Ammon's horn (tissue), 1 donor: Measurements from ENCODE around the gene VRK1.

Experiments
- DNase-seq: peaks from one replicate; pipeline ENCODE4 v3.0.0-alpha.2; 2016; ENCODE audit warnings: low spot score

The VRK1 gene

DNA sequence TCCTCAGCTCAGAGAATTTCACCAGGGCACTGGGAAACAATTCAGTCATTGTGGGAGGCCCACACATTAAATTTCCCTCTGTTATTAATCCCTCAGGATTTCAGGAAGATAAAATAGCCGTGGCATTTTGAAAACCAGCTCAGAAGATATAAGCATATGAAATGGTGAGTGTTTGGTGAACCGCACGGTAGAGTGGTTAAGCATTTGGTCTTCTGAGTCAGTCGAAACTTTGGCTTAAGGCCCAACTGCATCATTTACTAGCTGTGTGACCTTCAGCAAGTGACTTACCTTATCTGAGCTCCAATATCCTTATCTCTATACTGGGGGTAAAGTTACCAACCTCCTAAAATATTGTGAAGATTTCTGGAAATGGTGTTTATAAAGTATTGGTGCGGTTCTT, 5.2 kb upstream of the VRK1 start:
- no peak for DNase-seq

DNA sequence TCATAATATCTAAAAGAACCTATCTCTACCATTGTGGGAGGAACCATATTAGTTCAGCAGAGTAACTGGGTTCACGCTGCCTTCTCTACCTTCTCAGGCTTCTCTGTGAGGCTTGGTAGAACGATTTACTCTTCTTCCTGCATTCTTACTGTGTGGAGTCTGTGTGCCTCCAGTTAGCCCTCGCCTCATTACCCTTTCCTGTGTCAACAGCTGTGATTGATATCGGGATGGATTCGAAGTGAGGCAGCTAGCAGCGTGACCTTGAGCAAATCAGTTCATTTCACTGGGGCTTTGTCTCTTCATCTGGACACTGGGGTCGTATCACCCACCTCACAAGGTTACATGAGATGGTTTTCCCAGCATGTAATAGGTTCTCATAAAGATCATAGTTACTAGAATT, 4.6 kb upstream of the VRK1 start:
- DNase-seq = no peak

DNA sequence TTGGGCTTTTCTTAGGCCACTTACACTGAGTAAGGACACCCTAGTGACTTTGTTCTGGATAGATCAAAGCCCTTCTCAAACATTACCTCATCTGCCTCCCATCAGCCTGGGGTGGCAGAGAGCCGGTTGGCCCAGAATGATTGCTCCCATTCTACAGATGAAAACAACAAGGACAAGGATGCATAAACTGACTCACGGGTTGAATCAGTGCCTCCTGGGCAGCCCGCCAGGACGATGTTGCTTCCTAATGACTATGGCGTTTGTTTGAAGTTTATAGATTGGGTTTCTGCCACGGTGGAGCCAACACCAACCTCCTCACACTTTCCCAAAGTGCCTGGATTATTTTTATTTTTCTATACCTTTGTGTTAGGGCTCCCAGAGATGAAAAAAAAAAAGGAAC, 3.6 kb upstream of the VRK1 start:
- no peak for DNase-seq

DNA sequence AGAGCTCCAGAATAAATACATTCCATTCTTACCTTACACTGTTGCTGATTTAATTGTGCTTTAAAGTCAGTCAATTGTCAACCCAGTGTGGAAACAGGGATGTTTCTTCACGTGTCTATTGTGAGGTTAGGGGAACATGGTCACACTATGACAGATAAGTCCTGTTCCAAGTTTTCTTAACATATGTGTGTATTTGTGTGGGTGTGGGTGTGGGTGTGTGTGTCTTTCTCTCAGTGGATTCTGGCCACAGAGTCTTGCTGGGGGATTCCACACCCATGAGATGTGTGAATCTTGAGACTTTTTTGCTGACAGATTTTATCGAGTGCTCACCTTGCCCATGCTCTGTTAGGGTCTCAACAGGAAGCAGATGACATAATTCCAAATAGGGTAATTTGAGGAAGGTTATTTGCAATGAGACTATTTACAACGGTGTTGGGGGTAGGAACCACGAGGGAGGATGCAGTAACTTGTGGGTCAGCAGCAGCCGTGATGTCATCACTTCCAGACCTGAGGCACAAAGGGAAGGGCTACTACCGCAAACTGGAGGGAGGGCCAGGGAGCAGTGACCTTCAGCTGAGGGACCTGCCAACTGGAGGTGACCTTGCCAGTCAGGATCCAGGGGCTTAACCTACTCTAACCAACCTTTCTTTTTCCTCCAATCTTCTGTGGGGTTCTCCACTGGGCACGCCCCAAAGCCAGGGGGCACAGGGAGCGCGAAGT, 1.9 kb upstream of the VRK1 start:
- DNase-seq = no peak

DNA sequence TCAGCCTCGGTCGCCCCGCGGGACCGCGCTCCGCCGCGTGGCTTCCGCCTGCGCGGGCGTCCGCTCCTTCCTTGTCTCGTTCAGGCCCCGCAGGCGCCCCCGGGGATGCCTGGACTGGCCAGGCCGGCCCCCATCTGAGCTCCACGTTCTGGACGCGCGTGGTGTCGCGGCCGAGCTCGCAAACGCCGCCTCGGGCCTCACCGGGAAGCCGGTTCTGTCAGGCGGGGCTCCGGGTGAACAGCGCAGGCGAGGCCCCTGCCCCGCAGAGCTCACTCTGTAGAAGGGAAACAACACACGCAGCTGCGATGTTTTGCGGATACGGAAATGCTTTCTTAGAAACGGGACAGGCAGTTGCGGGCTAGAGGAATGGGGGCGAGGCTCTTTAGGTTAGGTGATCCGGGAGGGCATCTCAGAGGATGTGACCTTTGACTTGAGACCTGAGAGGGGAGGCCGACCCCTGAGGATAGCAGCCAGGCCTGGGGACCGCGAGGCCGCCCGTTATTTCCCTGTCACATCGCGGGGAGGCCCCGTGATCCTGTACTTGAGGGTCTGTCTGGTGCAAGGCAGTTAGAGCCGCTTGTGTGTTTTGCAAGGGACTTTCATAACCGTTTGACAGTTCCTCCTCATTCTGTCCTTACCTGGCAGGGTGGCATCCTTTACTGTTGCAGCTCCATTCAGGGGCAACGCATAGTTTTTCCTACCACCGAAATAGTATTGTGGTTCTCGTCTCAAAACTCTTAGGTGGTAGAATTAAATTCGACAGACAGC, 584 bp downstream of the VRK1 start:
- peak; percentile 11 for DNase-seq

DNA sequence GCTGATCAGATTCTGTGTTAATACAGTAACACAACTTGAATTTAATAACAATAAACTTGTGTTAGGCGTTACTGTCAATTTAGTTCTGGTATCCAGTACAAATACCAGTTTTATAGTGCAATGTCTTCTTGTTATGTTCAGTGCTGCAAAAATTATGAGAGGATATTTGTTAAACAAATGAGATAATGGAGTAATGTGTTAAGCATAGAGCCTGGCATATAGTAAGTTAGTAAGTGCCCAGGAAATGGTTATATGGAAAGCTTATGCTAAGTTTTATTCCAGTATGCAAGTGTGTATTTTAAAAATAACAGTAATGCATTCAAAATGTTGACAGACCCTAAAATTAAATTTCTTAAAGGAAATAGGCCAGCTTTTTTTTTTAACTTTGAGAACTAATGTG, 1.8 kb downstream of the VRK1 start:
- DNase-seq = no peak

DNA sequence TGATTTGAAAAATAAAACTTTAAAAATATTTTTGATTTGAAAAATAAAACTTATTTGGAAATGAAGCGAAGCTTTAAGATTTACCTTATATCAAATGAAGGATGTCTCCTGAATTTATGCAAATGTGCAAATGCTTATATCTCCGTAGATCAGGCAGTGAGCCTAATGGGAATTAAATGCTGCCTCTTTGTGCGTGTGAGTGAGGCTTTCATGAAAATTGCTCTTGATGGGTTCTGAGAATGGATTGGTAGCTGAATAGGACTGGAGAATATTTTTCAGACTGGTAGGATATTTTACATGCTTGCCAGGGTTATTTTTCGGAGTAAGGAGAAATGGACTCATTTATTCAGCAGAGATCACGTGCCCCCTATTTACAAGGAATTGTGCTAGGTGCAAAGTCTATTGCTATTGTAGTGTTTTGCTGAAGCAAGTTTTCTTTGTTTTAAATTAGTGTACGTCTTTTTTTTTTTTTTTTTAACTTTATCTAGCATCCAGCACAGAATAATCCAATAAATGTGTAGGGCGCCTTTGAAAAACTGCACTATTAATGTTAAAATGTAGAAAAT, 2.4 kb downstream of the VRK1 start:
- DNase-seq = no peak

DNA sequence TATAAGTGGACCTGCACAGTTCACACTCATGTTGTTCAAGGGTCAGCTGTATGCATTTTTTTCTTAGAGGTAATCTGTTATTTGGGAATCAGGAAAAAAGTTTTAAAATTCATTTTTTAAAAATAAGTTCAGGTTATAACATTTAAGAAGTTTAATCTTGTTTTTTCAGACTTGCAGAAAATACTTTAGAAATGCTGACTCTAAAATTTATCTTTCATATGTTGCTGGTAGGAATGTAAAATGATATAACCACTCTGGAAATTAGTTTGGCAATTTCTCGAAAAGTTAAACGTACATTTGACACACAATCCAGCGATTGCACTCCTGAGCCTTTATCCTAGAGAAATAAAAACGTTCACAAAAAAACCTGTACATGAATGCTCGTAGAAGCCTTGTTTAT, 4.7 kb downstream of the VRK1 start:
- no peak for DNase-seq

DNA sequence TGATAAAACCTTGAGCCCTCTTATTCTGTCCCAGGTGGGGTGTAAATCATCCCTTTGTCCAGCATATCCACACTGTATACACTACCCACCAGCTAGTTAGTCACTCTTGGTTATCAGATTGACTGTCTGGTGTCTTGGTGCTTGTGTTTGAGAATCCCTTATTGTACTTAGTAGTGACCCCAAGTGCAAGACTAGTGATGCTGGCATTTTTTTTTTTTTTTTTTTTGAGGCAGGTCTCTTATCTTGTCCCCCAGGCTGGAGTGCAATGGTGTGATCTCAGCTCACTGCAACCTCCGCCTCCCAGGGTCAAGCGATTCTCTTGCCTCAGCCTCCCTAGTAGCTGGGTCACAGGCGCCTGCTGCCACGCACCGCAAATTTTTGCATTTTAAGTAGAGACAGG, 5.8 kb downstream of the VRK1 start:
- no peak for DNase-seq

DNA sequence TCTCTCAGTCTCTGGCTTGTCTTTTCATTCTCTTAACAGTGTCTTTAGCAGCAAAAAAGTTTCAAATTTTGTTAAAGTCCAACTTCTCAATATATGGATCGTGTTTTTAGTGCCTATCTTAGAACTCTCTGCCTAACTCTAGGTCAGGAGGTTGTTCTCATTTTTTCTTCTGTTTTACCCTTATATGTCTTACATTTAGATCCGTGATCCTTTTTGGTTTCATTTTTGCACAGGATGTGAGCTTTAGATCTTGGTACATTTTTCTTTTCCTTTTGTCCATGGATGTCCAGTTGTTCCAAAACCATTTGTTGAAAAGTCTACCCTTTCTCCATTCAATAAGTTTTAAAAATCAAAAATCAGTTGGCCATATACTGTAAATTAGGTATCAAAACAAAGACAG, 6.8 kb downstream of the VRK1 start:
- no peak for DNase-seq

DNA sequence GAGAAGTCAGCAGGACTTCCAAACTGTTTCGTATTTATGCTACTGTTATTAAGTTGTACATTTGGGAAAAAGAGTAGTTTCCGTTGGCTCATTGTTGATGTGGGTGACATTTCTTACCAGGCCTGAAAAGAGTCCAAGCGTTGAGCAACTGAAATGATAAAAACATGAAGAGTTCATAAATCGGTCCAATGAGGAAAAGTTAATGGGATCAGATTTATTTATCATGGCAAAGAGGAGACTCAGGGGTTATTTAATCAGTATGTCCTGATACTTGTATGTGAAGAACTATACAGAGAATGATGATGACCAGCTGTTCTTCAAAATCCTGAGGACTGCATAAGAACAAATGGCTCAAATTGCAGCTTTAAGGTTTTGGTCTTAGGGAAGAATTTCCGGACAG, 7.7 kb downstream of the VRK1 start:
- DNase-seq = no peak

DNA sequence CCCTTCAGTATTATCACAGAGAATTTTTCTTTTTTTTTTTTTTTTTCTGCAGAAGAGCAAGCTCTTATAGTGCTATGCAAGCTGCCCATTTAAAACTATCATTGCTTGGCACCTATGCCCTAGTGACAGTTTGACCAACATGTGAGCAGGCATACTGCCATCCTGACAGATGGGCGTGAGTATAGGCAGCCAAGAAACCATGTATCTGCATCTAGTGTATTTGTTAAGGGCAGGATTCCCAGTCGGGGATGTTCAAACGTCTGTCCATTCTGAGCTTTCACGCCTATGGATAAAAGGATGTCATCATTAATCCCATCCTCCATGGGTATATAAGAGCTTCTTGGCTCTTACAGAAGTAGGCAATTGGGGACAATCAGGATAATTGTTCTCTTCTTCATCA, 8.8 kb downstream of the VRK1 start:
- DNase-seq = peak; percentile 7

DNA sequence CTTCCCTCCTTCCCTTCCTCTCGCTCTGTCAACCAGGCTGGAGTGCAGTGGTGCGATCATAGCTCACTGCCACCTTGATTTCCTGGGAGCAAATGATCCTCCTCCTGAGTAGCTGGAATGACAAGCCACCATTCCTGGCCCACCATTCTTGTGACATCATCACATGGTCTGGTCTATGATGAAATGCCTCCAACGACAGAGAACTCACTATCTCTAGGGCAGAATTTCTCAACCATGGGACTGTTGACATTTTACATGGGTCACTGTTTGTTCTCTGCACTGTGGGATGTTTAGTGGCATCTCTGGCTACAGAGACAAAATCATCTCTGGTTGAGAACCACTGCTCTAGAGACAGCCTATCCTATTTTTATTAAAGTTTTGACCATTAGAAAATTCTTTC, 9.7 kb downstream of the VRK1 start:
- no peak for DNase-seq

DNA sequence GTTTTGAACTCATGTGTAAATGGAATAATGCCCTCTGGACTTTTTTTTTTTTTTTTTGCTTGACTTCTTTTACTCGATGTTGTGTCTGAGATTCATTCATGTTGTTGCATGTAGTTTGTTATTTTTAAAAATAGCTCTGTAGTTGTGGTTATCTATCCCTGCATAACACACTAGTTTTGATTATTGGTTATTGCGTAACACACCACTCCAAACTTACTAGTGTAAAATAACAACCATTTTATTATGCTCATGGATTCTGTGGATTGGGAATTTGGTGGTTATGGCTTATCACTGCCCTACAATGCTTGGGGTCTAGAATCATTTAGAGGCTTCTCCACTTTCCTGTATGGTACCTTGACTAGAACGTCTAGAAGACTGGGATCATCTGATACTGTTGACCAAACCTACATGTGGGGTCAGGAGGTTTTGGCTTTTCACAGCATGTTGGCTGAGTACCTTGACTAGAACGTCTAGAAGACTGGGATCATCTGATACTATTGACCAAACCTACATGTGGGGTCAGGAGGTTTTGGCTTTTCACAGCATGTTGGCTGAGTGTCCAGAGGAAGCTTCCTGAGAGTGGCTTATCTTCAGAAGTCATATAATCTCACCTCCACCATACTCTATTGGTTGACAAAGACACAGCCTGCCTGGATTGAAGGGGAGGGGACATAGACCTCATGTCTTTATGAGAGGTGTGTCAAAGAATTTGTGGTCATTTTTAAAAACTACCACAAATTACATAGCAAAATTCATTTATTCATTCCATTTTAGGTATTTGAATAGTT, 11.6 kb downstream of the VRK1 start:
- no peak for DNase-seq

DNA sequence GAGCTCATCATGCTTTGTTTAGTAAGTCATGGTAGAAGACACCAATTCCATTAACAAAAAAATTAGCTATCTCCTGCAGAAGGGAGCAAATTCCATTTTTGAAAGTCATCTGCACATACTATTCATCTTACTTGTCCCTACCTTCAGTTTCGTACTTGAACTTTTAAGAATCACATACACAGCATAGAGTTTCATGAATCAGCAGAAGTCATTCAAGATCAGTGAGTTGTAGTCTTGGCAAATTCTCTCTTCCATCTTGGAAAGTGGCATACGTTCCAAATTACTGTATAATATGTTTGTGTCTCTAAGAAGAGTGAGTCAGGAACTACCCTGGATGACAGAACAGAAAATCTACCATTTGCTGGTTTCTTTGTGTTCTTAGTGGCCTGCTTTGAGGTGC, 14.1 kb downstream of the VRK1 start:
- no peak for DNase-seq

DNA sequence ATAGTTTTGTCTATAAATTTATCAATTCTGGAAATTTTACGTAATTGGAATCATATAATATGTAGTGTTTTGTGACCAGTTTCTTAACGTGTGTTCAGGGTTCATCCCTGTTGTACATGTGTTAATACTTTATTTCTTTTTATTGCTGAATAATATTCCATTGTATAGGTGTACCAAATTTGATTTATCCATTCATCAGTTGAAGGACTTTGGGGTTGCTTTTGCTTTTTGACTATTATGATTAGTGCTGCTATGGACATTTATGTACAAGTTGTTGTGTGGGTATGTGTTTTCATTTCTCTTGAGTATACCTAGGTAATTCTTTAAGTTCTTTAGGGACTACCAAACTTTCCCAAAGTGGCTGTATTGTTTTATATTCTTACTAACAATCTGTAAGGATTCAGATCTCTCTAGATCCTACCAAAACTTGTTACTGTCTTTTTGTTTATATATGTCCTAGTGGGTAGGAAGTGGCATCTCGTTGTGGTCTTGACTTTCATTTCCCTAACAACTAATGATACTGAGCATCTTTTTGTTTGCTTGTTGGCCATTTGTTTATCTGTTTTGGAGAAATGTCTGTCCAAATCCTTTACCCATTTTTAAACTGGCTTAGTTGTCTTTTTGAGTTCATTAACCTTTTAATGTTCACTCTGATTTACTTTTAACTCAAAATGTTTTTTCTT, 14.9 kb downstream of the VRK1 start:
- DNase-seq = no peak

DNA sequence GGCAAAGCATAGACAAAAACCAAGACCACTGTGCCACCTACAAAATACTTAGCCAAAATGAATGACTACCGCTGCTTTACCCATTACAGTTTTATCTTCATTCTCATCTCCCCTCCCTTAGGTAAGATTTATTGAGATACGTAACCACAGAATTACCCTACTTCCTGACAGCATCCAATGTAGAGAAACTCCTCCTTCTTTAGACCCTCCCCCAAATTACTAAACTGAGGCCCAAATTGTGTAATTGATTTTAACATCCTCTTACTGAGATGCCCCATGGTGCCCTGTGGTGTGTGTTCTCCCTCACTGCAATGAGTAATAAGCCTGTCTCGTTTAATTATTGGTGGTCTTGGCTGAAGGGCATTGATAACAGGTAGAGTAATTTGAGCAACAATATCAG, 19.1 kb downstream of the VRK1 start:
- DNase-seq = no peak

DNA sequence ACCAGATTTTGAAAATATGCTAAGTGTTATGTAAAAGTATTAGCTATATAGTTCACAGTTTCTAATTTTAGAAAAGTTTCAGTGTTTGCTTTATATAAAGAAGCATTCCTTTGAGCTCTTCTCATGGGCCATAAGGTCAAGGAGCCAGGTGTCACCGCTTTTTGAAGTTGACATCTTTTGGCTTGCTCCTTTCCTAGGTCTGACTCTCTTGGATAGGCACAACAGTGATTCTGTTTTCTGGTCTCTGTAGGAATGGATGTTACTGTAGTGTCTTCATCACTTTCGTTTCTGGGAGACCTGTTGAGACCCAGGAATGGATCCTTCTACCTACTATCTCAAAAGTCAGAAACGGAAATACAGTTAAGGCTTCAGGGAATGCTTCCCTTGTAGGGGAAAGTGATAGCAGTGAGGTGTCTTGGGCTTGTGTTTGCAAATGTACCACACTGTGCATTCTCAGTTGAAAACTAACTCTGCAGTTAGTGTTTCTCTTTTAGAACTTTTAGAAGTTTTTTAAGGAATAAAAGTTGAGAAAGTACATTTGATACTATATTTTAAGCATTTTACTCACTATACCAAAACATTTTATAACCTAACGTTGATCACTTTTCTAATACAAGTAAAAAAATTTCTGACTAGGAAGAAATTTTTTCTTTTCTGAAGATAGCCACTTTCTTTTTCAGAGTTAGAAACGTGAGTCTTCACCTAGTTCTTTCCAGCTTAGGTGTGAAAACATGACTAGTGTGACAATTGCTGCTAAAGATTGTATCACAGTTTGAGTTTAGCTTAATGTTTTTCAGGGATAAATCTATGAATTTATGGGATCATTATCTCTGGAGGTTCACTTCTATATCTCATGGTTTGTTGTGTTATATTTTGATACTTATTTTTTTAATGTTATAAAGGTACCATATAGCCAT, 20.8 kb downstream of the VRK1 start:
- DNase-seq = no peak

DNA sequence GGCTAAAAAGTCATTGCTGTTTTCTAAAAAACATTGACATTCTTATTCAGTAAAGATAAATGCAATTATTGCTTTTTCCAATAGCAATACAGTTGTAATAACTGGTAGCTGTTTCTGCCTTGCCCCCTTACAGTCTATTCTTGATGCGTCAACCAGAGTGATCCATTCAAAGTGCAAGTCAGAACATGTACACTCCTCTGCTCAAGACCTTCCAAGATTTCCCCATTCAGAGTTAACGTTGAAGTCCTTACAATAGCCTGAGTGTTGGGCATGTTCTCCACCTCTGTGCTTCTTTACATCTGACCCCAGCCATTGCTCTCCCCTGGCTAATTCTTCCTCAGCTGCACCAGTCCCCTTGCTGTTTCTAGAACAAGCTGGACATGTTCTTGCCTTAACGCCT, 24.3 kb downstream of the VRK1 start:
- DNase-seq = no peak

DNA sequence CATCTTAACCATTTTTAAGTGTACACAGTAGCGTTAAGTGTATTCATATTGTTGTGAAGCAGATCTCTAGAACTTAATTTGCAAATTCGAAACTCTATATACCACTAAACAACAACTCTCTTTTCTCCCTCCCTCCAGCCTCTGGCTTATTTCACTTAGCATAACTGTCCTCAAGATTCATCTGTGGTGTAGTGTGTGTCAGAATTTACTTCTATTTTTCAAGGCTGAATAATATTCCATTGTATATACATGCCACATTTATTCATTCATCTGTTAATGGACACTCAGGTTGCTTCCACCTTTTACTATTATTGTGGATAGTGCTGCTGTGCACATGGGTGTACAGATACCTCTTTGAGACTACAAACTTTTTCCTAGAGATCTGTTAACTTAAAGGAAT, 26.5 kb downstream of the VRK1 start:
- no peak for DNase-seq

DNA sequence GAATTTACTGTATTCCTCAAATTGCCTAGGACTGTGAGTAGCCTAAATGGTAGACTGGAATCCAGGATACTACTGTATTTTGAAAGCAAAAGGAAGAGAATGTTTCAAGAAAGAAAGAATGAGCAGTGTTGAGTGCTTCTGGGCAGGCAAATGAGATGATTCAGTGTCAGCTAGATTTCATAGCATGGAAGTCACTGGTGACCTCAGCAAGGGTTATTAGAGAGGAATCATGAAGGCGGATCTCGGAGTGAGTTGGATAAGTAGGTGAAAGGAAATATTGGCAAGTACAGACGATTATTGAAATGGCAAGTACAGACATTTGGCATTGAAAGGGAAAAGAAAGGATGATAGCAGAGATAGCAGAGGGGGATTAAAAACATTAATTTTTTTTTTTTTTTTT, 27.1 kb downstream of the VRK1 start:
- no peak for DNase-seq
